Adipose tissue (tissue), 3 donors: ENCODE measurements around the gene ATP8A1. TPM values are rescaled to one million over a fixed set of nuclear protein-coding genes. Genes with fewer than 3 reads are reported as not detected.
"Not testable (repeated sequence)": the region's sequence is repeated elsewhere in the genome, so short reads cannot be mapped to it uniquely, and the experiment has no call there.

Experiments used
- H3K27ac ChIP-seq: one replicate; pipeline ENCODE4 v1.5.1; 2013; ENCODE audit warnings: low read depth, low read length
- WGBS, 3 donors: extraction: QIAGEN DNeasy Blood & Tissue Kit; methylation state at CpG; one replicate each; pipeline ENCODE4 v1.1.7; 2013; 5-methylcytosine and 5-hydroxymethylcytosine counted together
- polyA plus RNA-seq, 3 donors: library from polyadenylated mRNA; stranded (reverse); fragments of 200-250 nt; gene quantifications; one replicate each; pipeline ENCODE4 v1.2.3, GENCODE V29; 2013
- donor health status: healthy with polysubstance abuse.
- donor health status: Bipolar disorder and iron deficiency.
- donor health status: healthy.

ATP8A1 gene
- polyA plus RNA-seq, 3 donors = 4.3 to 6.3 (median 5.3) TPM

- H3K27ac ChIP-seq = no peak overlapping the region
- 80 to 92% (median 83%) methylated on average over 3 of the region's 3 CpGs for WGBS, 3 donors
These were observed 246.5 kb downstream of the ATP8A1 start for GRCh38 chr4:42410446-42410845.

GRCh38 chr4:42404001-42404400, 252.9 kb downstream of the ATP8A1 start:
- H3K27ac ChIP-seq = no peak overlapping the region
- WGBS, 3 donors = 83 to 85% (median 84%) methylated on average over 6 of the region's 6 CpGs

GRCh38 chr4:42401171-42401570, 255.7 kb downstream of the ATP8A1 start:
- WGBS, 3 donors = 66 to 71% (median 68%) methylated on average over 9 of the region's 9 CpGs
- no peak overlapping the region for H3K27ac ChIP-seq

GRCh38 chr4:42399393-42399792, 257.5 kb downstream of the ATP8A1 start:
- no peak overlapping the region for H3K27ac ChIP-seq
- 18 to 41% (median 38%) methylated on average over 10 of the region's 10 CpGs for WGBS, 3 donors

- H3K27ac ChIP-seq = no peak overlapping the region
- 3 to 14% (median 14%) methylated on average over 24 of the region's 24 CpGs for WGBS, 3 donors
These were observed 258.0 kb downstream of the ATP8A1 start for GRCh38 chr4:42398871-42399331.

GRCh38 chr4:42398171-42398870, 258.6 kb downstream of the ATP8A1 start:
- H3K27ac ChIP-seq = no peak overlapping the region
- 1 to 2% (median 1%) methylated on average over 60 of the region's 60 CpGs for WGBS, 3 donors

GRCh38 chr4:42397635-42398170, 259.2 kb downstream of the ATP8A1 start:
- WGBS, 3 donors = 0 to 1% (median 1%) methylated on average over 51 to 52 of the region's 52 CpGs
- no peak overlapping the region for H3K27ac ChIP-seq

GRCh38 chr4:42396752-42397634, 259.9 kb downstream of the ATP8A1 start, which contains the start of gene SHISA3:
Gene SHISA3, plus strand, starts transcription at chr4:42397488. Its CDS starts 569 bp downstream, at chr4:42398057.
- no peak within 1 kb of the TSS for H3K27ac ChIP-seq
- WGBS, 3 donors = 4 to 6% (median 5%) methylated on average over 59 to 61 of the region's 61 CpGs

- WGBS, 3 donors = 34 to 41% (median 37%) methylated on average over 17 of the region's 17 CpGs
These were observed 260.5 kb downstream of the ATP8A1 start for GRCh38 chr4:42396361-42396751.

GRCh38 chr4:42395595-42395994, 261.3 kb downstream of the ATP8A1 start:
- no peak overlapping the region for H3K27ac ChIP-seq
- 87 to 97% (median 95%) methylated on average over 1 of the region's 1 CpG for WGBS, 3 donors

More at GRCh38 chr4:42396361-42396751, 260.5 kb downstream of the ATP8A1 start:
- H3K27ac ChIP-seq = no peak overlapping the region

- no peak overlapping the region for H3K27ac ChIP-seq
- 85 to 95% (median 90%) methylated on average over 4 of the region's 4 CpGs for WGBS, 3 donors
These were observed 264.5 kb downstream of the ATP8A1 start for GRCh38 chr4:42392436-42392835.

- H3K27ac ChIP-seq = no peak overlapping the region
- WGBS, 3 donors = 57 to 60% (median 60%) methylated on average over 5 of the region's 5 CpGs
These were observed 264.9 kb downstream of the ATP8A1 start for GRCh38 chr4:42391981-42392380.

- no peak overlapping the region for H3K27ac ChIP-seq
- WGBS, 3 donors = 34 to 91% (median 85%) methylated on average over 2 of the region's 2 CpGs
These were observed 265.6 kb downstream of the ATP8A1 start for GRCh38 chr4:42391355-42391664.

GRCh38 chr4:42390622-42391354, 266.1 kb downstream of the ATP8A1 start:
- H3K27ac ChIP-seq = no peak overlapping the region
- 27 to 58% (median 52%) methylated on average over 10 of the region's 10 CpGs for WGBS, 3 donors

- WGBS, 3 donors = 93 to 100% (median 100%) methylated on average over 1 of the region's 1 CpG
- no peak overlapping the region for H3K27ac ChIP-seq
These were observed 271.4 kb downstream of the ATP8A1 start for GRCh38 chr4:42385516-42385915.

- 93 to 99% (median 95%) methylated on average over 2 of the region's 2 CpGs for WGBS, 3 donors
- no peak overlapping the region for H3K27ac ChIP-seq
These were observed 275.2 kb downstream of the ATP8A1 start for GRCh38 chr4:42381666-42382065.

GRCh38 chr4:42377497-42377896, 279.4 kb downstream of the ATP8A1 start:
- WGBS, 3 donors = 61 to 94% (median 92%) methylated on average over 4 of the region's 4 CpGs
- no peak overlapping the region for H3K27ac ChIP-seq

- not testable (repeated sequence) for H3K27ac ChIP-seq
- 93 to 97% (median 95%) methylated on average over 6 of the region's 6 CpGs for WGBS, 3 donors
These were observed 284.6 kb downstream of the ATP8A1 start for GRCh38 chr4:42372303-42372702.
